ENCODE measurements around the gene ANO6.

Gene ANO6

GRCh38 chr12:45279931-45280830, 64.3 kb downstream of the ANO6 start:
- no peak for DNase-seq (ENCODE audit: low spot score)

- no peak for DNase-seq (ENCODE audit: low spot score)
Observed at GRCh38 chr12:45281994-45282393, 66.1 kb downstream of the ANO6 start.

GRCh38 chr12:45282411-45282810, 66.5 kb downstream of the ANO6 start:
- DNase-seq (ENCODE audit: low spot score): no peak

GRCh38 chr12:45284096-45284901, 68.4 kb downstream of the ANO6 start:
- peak; percentile 60 for DNase-seq (ENCODE audit: low spot score)

GRCh38 chr12:45285717-45286116, 69.8 kb downstream of the ANO6 start:
- no peak for DNase-seq (ENCODE audit: low spot score)

- no peak for DNase-seq (ENCODE audit: low spot score)
Observed at GRCh38 chr12:45286621-45287020, 70.7 kb downstream of the ANO6 start.

- no peak for DNase-seq (ENCODE audit: low spot score)
Observed at GRCh38 chr12:45289245-45290215, 73.6 kb downstream of the ANO6 start.

GRCh38 chr12:45290216-45290605, 74.3 kb downstream of the ANO6 start:
- no peak for DNase-seq (ENCODE audit: low spot score)

GRCh38 chr12:45291518-45291917, 75.6 kb downstream of the ANO6 start:
- DNase-seq (ENCODE audit: low spot score): no peak

- no peak for DNase-seq (ENCODE audit: low spot score)
Observed at GRCh38 chr12:45292486-45293195, 76.7 kb downstream of the ANO6 start.

GRCh38 chr12:45294906-45295305, 79.0 kb downstream of the ANO6 start:
- DNase-seq (ENCODE audit: low spot score): no peak

GRCh38 chr12:45296046-45296586, 80.2 kb downstream of the ANO6 start:
- DNase-seq (ENCODE audit: low spot score): no peak

GRCh38 chr12:45298047-45298446, 82.2 kb downstream of the ANO6 start:
- DNase-seq (ENCODE audit: low spot score): no peak

GRCh38 chr12:45298721-45299692, 83.1 kb downstream of the ANO6 start:
- DNase-seq (ENCODE audit: low spot score): no peak

- no peak for DNase-seq (ENCODE audit: low spot score)
Observed at GRCh38 chr12:45302621-45303369, 86.9 kb downstream of the ANO6 start.

GRCh38 chr12:45303945-45304344, 88.0 kb downstream of the ANO6 start:
- DNase-seq (ENCODE audit: low spot score): no peak

- no peak for DNase-seq (ENCODE audit: low spot score)
Observed at GRCh38 chr12:45304514-45305178, 88.8 kb downstream of the ANO6 start.

- no peak for DNase-seq (ENCODE audit: low spot score)
Observed at GRCh38 chr12:45305907-45306306, 90.0 kb downstream of the ANO6 start.
